Activated CD4-positive, alpha-beta T cell treated with anti-CD3 and anti-CD28 coated beads, Interleukin-2, Interleukin-4, amounts not matched to agents 100 ng/mL and 50 ng/mL, durations not matched to agents 16 hours and 8 hours (primary cell): ENCODE data around the gene CHRNB4.
"Not testable (repeated sequence)": the region's sequence is repeated elsewhere in the genome, so short reads cannot be mapped to it uniquely, and the experiment has no call there.

Experiments
- DNase-seq: peaks from one replicate; pipeline ENCODE4 v3.0.0-alpha.2; 2020; ENCODE audit warnings: low spot score

CHRNB4 gene

GRCh38 chr15:78615151-78615589, 25.8 kb downstream of the CHRNB4 start:
- no peak for DNase-seq

DNA sequence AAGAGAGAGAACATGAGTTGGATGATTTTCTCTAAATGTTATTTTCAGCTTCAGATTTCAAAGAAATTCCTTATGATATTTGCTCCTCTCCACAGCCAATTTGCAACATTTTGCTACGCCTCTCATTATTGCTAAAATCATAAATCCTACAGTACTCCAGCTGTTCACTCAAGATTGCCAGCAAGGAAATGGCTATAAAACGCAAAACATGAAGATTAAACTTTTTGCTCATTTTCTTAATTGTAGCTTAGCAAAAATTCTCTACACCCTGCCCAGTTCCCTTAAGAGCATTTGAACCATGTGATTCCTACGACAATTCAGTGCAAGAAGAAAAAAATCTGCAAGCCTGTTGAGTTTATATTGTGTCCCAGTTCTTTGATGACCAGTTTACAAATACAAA, 27.0 kb downstream of the CHRNB4 start:
- no peak for DNase-seq

GRCh38 chr15:78609551-78609950, 31.5 kb downstream of the CHRNB4 start:
- DNase-seq = not testable (repeated sequence)

DNA sequence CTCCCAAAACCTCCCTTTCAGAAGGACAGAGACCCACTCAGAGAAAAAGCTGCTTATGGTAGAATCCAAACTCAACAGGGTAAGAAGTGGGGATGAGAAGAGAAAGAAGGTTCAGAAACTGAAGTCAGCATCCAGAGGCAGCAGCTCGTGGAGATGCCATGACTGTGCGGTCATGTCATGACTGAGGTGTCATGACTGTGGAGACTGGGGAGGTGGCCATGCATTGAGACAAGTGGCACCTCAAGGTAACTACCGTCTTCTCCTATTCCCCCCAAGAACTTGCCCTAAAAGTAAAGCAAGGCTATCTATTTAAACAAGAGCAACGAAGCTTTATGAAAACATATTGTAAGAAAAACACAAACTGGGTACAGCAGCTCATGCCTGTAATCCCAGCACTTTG, 35.3 kb downstream of the CHRNB4 start:
- DNase-seq = no peak

GRCh38 chr15:78605201-78605600, 35.8 kb downstream of the CHRNB4 start:
- DNase-seq = no peak

DNA sequence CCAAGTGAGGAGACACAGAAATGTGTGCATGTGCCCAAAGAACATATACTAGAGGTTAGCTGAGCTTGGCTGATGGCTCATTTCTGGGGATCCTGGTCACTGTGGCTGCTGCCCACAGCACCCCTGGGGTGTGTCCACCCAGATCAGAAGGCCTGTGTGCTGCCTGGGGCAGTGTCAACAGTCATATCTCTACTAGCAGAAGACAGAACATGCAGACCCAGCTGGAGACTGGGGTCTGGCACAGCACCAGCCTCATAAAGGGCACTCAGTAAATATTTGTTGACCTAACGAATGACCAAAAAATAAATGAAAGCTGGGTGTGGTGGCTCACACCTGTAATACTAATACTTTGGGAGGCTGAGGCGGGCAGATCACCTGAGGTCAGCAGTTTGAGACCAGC, 36.6 kb downstream of the CHRNB4 start:
- DNase-seq = no peak

DNA sequence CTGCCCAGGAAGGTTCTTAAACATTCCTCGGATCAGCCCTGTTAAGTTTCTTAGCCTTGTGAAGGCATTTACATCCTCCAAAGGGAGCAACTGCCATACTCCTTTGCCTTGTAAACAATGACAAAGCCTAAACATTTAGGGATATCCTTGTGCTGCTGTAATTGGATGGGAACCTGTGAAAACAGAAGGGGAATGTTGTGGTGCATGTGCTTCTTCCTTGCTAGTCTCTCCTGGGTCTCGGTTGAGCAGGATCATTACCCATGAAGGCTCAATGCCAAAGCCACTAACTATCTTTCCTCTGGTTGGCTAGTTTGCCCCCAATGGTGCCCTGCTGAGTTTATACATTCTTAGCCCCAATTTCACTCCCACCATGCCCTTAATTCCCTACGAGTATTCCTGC, 37.5 kb downstream of the CHRNB4 start:
- no peak for DNase-seq

DNA sequence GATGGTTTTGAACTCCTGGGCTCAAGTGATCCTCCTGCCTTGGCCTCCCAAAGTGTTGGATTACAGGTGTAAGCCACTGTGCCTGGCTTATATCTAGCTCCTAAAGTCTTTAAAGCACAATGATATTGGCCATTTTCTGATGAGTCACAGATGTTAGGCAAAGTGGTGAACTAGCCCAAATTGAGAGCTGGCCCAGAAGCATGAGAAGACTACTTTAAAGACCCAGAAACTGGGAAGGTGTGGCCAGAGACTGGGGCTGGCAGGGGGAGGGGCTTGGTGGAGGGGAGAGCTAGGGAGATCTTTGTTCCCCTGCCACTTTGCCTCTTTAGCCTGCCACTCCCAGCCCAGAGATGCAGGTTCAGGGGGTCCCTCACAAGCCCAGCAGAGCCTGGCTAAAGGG, 41.8 kb downstream of the CHRNB4 start:
- no peak for DNase-seq

- DNase-seq = no peak
These were observed 42.7 kb downstream of the CHRNB4 start for GRCh38 chr15:78598348-78598747.

- DNase-seq = no peak
These were observed 43.4 kb downstream of the CHRNB4 start for GRCh38 chr15:78597583-78597982.

DNA sequence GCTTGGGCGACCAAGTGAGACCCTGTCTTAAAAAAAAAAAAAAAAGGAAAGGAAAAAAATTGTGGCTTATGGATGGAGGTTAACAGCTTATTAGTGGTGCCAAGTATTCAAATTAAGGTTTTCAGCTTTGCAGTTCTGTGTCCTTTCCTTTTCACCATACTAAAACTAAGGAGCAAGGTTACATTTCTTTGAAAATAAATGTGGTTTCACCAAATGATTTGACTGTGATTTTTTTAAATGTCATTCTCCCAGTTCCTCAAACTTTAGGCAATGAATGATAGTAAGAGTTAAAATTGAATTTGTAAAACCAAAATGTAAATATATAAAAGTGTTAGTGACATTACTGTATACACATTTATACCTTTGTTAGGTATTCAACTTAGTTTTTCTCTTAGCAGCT, 66.1 kb downstream of the CHRNB4 start:
- DNase-seq = no peak
